HG02970 (cell line): ENCODE results near the gene B4GALNT3.
"Not testable (repeated sequence)": the region's sequence is repeated elsewhere in the genome, so short reads cannot be mapped to it uniquely, and the experiment has no call there.

Experiments used
- ATAC-seq: cut with Tn5 transposase; IDR thresholded peaks from one replicate; pipeline ENCODE4 v1.9.1; 2021; ENCODE audit warnings: mild to moderate bottlenecking, moderate library complexity, moderate number of reproducible peaks; ENCODE audit not compliant: unreplicated experiment, low FRiP score

The B4GALNT3 gene

GRCh38 chr12:570921-571794, 111.4 kb downstream of the B4GALNT3 start:
- ATAC-seq = no peak

DNA sequence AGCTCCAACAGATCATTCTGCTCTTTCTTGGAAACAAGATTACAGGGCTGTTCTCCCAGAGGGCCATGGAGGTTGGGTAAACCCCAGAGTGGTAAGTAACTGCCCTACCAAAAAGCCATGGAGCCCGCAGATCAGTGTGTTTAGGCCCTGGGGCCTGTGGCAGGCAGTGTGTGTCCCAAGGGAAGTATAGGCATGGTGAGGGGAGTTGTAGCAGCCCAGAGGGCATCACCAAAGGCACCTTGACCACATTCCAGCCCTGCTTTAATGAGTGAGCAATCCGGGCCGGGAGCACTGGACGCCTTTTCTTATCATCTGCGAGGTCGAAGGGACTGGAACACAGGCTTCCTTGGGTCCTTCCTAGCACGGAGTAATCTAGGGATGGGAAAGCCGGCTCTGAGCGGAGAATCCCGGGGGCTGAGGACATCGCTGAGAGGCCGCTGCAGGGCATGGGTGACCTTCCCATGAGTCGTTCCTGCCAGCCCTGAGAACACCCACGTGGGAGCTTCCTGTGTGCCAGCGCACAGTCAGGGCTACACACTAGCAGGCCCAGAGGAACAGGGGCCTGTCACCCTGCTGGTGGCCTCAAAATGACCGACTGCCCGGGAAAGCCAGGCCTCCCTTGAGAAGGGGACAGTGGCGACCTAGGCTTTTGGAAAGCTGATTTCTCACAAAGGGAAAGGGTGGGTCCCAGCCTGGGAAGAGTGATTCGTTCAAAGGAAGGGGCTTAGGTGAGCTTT, 112.2 kb downstream of the B4GALNT3 start:
- ATAC-seq = no peak

GRCh38 chr12:572532-572899, 112.8 kb downstream of the B4GALNT3 start:
- ATAC-seq = no peak

- ATAC-seq = no peak
These were observed 113.5 kb downstream of the B4GALNT3 start for GRCh38 chr12:573232-573631.

DNA sequence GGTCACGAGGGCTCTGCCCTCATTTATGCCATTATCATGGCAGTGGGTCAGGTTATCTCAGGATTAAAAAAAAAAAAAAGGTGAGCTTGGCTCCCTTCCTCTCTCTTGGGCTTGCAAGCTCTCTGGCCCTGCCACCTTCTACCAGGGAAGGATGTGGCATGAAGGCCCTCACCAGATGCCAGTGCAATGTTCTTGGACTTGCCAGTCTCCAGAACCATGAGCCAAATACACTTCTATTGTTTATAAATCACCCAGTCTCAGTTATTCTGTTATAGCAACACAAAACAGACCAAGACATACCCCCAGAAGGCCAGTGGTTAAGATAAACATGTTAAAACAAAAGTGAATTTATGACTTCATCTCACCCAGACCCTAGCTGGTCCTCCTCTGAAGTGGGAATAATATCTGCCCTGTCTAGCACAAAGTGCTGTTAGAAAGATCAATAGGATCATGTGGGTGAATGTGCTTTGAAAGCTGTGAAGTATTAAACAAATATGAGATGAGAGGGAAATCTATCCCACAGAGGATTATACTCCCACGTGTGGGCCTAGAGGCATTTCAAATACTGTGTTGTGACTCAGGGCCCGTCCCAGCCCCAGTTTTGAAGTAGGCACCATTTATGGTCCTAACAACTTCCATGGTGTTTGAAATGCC, 114.9 kb downstream of the B4GALNT3 start:
- no peak for ATAC-seq

DNA sequence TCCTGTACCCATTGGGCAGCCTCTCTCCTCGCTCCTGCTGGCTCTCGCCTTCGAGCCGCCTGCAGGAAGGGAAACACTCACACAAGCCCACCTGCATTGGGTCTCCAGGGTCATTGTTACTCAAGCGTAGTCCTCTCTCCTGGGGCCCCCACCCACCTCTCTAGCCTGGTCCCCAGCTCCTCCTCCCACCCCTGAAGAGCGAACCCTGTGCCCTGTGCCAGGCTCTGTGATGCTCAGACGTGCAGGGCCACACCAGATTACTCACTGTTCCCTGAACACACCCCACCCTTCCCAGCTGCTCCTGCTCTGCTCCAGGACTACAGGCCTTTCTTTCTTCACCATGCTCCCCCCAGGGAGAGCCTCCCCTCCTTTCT, 115.4 kb downstream of the B4GALNT3 start:
- no peak for ATAC-seq

GRCh38 chr12:575948-576614, 116.3 kb downstream of the B4GALNT3 start:
- ATAC-seq = no peak

DNA sequence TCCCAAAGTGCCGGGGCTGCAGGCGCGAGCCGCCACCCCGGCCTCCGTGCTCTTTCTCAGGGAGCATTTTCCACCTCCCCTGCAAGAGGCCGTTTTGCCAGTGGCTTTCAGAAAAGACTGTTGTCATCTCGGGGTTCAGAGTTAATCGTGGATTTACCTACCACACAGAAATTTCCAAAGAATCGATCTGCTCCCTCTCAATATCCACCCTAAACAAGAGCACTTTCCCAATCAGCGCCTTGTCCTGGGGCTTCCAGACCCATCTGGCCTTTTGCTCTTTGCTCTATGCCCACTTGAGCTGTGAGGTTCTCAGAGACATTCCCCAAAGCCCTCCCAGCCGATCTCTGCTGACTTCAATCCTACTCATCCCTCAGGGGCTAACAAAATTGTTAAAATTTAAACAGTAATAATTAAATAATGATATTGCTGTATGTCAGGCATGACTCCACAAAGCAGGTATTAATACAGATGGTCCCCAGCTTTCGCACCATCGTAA, 116.9 kb downstream of the B4GALNT3 start:
- no peak for ATAC-seq

GRCh38 chr12:577994-578747, 118.4 kb downstream of the B4GALNT3 start:
- ATAC-seq = not testable (repeated sequence)

DNA sequence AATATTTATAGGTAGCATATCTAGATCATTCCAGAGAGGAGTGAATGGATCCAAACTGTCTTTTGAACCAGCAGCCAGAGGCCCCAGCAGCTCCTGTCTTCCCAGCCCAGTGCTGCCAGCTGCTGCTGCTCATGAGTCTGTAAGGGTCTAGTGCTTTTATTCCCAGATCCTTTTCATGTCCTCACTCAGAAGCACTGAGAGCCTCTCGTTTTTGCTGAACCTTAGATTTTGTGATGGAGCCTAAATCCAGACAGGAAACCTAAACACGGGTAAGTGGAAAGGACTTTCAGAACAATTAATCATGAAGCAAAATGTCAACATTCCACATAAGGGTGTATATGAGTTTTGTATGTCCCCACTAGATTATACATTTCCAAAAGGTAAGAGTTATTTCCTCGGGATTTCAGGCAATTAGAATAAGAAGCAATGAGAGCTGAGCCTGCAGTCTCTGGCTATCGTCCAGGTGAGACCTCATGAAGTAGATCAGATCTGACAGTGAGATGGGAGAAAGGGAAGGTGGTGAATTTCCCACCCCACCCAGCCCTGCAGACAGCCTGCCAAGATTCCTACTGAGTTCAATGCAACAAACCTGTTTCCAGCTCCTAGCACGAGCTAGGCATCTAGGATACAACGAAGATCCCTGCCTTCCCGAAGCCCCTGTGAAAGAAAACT, 119.1 kb downstream of the B4GALNT3 start:
- no peak for ATAC-seq

DNA sequence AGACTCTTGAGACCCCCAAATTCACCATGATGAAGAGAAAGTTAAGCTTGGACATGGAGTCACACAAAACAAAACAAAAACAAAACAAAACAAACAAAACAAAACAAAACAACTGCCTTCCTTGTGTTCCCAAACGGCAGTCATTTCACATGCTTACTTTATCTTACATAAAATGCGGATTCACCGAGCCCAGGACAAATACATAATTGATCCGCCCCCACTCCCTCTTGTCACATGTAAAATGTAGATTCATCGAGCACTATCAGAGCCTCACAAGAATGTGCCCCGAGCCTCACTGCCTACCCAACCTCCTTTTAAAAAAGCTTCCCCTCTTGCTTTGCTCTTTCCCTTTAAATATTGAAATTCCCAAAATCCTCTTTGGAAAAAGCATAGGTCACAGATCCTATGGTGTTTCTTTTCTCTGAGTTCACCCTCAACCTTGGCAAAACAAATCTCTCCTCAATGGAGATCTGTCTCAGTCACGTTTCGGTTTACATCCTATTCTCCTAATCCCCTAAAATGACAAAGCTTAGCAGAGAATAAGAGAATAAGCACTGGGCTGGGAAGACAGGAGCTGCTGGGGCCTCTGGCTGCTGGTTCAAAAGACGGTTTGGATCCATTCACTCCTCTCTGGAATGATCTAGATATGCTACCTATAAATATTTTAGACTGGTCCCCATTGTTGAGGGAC, 119.8 kb downstream of the B4GALNT3 start:
- ATAC-seq = no peak

- ATAC-seq = no peak
These were observed 121.1 kb downstream of the B4GALNT3 start for GRCh38 chr12:580813-581212.

- no peak for ATAC-seq
These were observed 121.6 kb downstream of the B4GALNT3 start for GRCh38 chr12:581321-581720.

- no peak for ATAC-seq
These were observed 122.0 kb downstream of the B4GALNT3 start for GRCh38 chr12:581746-582145.

DNA sequence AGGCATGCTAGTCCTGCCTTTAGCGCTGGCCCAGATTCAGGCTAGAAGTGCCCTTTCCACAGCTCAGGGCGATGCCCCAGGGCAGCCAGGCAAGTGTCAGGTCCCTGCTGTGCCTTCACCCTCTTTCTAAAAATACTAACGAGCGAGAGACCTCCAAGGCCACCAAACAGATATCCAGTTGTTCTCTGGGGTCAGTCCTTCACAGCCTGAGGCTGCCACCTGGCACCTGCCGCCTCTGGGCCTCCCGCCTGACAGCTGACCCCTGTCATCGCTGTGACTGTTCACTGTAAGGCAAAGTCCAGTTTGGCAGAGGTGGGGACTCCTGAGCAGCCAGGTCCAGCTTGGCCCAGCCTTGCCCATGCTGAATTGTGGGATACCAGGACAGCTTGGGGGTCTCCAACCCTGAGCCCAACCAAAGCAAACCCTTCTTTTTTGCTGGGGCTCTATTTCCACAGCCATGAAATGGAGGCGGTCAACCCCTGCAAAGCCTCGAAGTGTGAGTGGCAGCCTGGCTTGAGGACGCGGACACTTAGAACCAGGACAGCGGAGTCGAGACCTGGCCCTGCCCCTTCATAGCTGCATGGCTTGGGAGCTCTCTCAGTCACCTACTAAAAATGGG, 123.6 kb downstream of the B4GALNT3 start:
- ATAC-seq = no peak

DNA sequence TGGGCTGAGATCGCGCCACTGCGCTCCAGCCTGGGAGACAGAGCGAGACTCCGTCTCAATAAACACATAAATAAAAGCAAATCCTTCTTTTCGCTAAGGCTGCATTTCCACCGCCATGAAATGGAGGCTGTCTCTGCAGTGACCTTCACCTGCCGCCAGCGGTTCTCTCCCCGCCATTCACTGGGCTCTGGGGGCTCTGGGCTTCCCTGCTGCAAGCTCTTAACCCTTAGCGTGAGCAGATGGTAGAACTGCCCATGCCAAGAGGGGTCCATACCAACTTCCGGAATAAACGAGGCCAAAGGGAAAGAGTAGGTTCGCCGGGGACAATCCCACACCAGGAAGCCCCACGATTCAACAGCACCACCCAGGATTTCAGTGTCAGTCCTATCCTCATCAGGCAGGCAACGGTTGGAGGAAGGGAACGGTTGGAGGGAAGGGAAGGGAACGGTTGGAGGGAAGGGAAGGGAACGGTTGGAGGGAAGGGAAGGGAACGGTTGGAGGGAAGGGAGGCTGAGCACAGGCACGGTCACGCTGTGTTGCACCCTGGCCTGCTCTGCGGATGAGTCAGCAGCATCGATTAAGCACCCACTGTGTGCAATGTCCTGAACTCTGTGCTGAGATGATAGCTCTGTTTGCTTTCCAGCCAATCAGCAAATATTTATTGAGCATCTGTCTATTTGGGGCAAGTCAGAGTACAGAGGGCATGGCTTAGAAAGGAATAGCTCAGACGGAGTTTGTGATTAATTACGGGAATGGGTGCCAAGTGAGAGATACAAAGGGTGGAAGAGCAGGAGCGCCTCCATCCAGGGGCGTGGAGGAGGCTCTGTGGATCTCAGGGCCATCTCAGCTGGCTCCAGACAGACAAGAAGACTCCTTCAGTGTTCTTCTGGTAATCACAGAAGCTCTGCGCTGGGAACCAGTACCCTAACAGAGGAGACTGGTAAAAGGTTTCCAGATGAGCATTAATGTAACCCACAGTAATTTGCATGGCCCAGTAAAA, 125.6 kb downstream of the B4GALNT3 start:
- ATAC-seq = no peak
